K562 (cell line): ENCODE results near the gene LRRC61. TPM values are rescaled to one million over a fixed set of nuclear protein-coding genes. Genes with fewer than 3 reads are reported as not detected.

Source experiments
- ARID4B ChIP-seq: sonication (generic); formaldehyde crosslinking; IDR thresholded peaks from 2 replicates; pipeline ENCODE4 v1.8.0; 2022; ENCODE audit warnings: mild to moderate bottlenecking, missing genetic modification reagents
- EGR1 ChIP-seq: fragments of 450-650 bp; conservative IDR thresholded peaks from 2 replicates; pipeline ENCODE4 v1.6.1; 2017; ENCODE audit warnings: mild to moderate bottlenecking
- EHMT2 ChIP-seq: fragments of 450-650 bp; IDR thresholded peaks from 2 replicates; pipeline ENCODE4 v1.6.1; 2018; ENCODE audit warnings: antibody characterized with exemption
- ELF1 ChIP-seq: fragments of 200-800 bp; sonication (Bioruptor generic); IDR thresholded peaks from 2 replicates; pipeline ENCODE4 v1.6.1; 2016; ENCODE audit warnings: missing genetic modification characterization, missing compliant biosample characterization
- ESRRB ChIP-seq: fragments of 250-450 bp; sonication (Bioruptor Pico); IDR thresholded peaks from 2 replicates; pipeline ENCODE4 v1.5.0; 2020; ENCODE audit warnings: mild to moderate bottlenecking, moderate library complexity, borderline replicate concordance
- FOXK2 ChIP-seq, 2 experiments: fragments of 450-650 bp; IDR thresholded peaks in 1 of 2; conservative IDR thresholded peaks in 1 of 2; 2 replicates each; pipeline ENCODE4 v1.6.1; 2016; ENCODE audit warnings: low read depth in 2 of 2, mild to moderate bottlenecking in 1 of 2
- HEY1 ChIP-seq: fragments of 250-450 bp; sonication (Bioruptor Pico); IDR thresholded peaks from 2 replicates; pipeline ENCODE4 v1.5.0; 2020; ENCODE audit warnings: mild to moderate bottlenecking, moderate library complexity, borderline replicate concordance
- MAX ChIP-seq: sonication (generic); formaldehyde crosslinking; IDR thresholded peaks from 2 replicates; pipeline ENCODE4 v1.9.0; 2022; ENCODE audit warnings: mild to moderate bottlenecking, missing genetic modification reagents
- NCOR1 ChIP-seq: fragments of 450-650 bp; IDR thresholded peaks from 2 replicates; pipeline ENCODE4 v1.6.1; 2016; ENCODE audit warnings: mild to moderate bottlenecking, moderate library complexity
- RNF219 ChIP-seq: fragments of 250-450 bp; sonication (Bioruptor Pico); IDR thresholded peaks from 2 replicates; pipeline ENCODE4 v1.5.0; 2022; ENCODE audit warnings: mild to moderate bottlenecking
- SMARCB1 ChIP-seq: IDR thresholded peaks from 2 replicates; pipeline ENCODE4 v1.6.1; 2011; ENCODE audit warnings: improper control_type of control experiment, low read depth; ENCODE audit not compliant: insufficient read length
- SNIP1 ChIP-seq: fragments of 450-650 bp; IDR thresholded peaks from 2 replicates; pipeline ENCODE4 v1.7.1; 2017; ENCODE audit warnings: low read depth, mild to moderate bottlenecking
- TEAD1 ChIP-seq, 2 experiments: fragments of 450-650 bp in 1 of 2; sonication (generic) in 1 of 2; formaldehyde crosslinking; IDR thresholded peaks; 2 replicates each; pipeline versions ENCODE4 v1.4.0 to v1.8.0; 2020 to 2022; ENCODE audit warnings: mild to moderate bottlenecking in 2 of 2, missing genetic modification reagents in 1 of 2
- ZBTB17 ChIP-seq: fragments of 450-650 bp; formaldehyde crosslinking; IDR thresholded peaks from 2 replicates; pipeline ENCODE4 v1.4.0; 2020; ENCODE audit warnings: mild to moderate bottlenecking
- ZNF639 ChIP-seq, 2 experiments: fragments of 200-800 bp in 1 of 2; sonication (Bioruptor generic) in 1 of 2; sonication (generic) in 1 of 2; formaldehyde crosslinking in 1 of 2; IDR thresholded peaks in 1 of 2; conservative IDR thresholded peaks in 1 of 2; 2 replicates each; pipeline versions ENCODE4 v1.5.0 to v1.6.1; 2016 to 2020; ENCODE audit warnings: missing compliant biosample characterization in 1 of 2, missing genetic modification characterization in 1 of 2, missing genetic modification reagents in 1 of 2
- polyA plus RNA-seq, 8 experiments: library from polyadenylated mRNA; depleted of rRNA in 4 of 8; stranded (reverse) in 5 of 8; unstranded in 3 of 8; fragments of >200 nt; fragmentation: Nextera tagmentation in 2 of 8; fragmentation: Illumina TruSeq in 1 of 8; extraction: Ambion mirVana in 2 of 8; extraction: Trizol in 1 of 8; gene quantifications; 2 replicates each; pipeline versions ENCODE4 v1.2.1 to v1.2.3, GENCODE V29; 2011 to 2014; ENCODE audit warnings: inconsistent platforms in 1 of 8, missing spikeins in 1 of 8
- total RNA-seq, 7 experiments: library from RNA; depleted of rRNA in 6 of 7; stranded (reverse); fragments of >200 nt in 6 of 7; fragmentation: Illumina TruSeq in 2 of 7; extraction: Trizol in 2 of 7; gene quantifications; 2 replicates each; pipeline versions ENCODE4 v1.2.1 to v1.2.3, GENCODE V29; 2011 to 2021; ENCODE audit warnings: low replicate concordance in 1 of 7

Gene LRRC61
- total and polyA plus RNA-seq, 9 of the 15 experiments (the other 6 are each of a cell fraction or from before 2014, with no cell fraction given), result 1.3 to 55.2 (median 35.2) TPM

- TF ChIP-seq ZNF639 (CRISPR knock-in tag; conservative IDR thresholded peaks at IDR 0.05 in 1 of 2, IDR thresholded peaks at IDR 0.05 in 1 of 2), result 0 out of 4 replicates have a peak, but pooled peaks of 1 of the 2 experiments have one; percentile 68
- TF ChIP-seq EHMT2, result peak; percentile 57; the same call in 1 of the 2 replicates
- no peak for TF ChIP-seq ESRRB (CRISPR knock-in tag)
- TF ChIP-seq FOXK2 (conservative IDR thresholded peaks at IDR 0.05 in 1 of 2, IDR thresholded peaks at IDR 0.05 in 1 of 2; ENCODE audit: low read depth in 2 of 2), result 0 out of 4 replicates have a peak, but pooled peaks have one; percentile 39 to 55
- TF ChIP-seq ELF1 (tag), result no peak
- TF ChIP-seq ARID4B, result no peak
- no peak; the same call in 1 of the 2 replicates for TF ChIP-seq MAX
- TF ChIP-seq EGR1, result no peak
- no peak for TF ChIP-seq SNIP1
- peak in 1 of 2 experiments; percentile 78; a peak in 1 of 4 replicates for TF ChIP-seq TEAD1 (CRISPR knock-in tag; IDR thresholded peaks at IDR 0.05)
- TF ChIP-seq ZBTB17 (CRISPR knock-in tag), result peak; percentile 23; the same call in 1 of the 2 replicates
- no peak for TF ChIP-seq SMARCB1
- TF ChIP-seq HEY1 (CRISPR knock-in tag), result no peak
- no peak for TF ChIP-seq RNF219 (CRISPR knock-in tag)
- peak; percentile 95 for TF ChIP-seq NCOR1
Measured at GRCh38 chr7:150317748-150318444, 5.3 kb upstream of the LRRC61 start (continued).
